ENCODE measurements around the gene RRP12. TPM values are rescaled to one million over a fixed set of nuclear protein-coding genes. Genes with fewer than 3 reads are reported as not detected.

Gene RRP12
- total RNA-seq, 5 donors from 2014 or later (not counting 1 experiment from before 2014, with no cell fraction given), result 25.9 to 91.4 (median 33.5) TPM

GRCh38 chr10:97442277-97442676, 41.1 kb upstream of the RRP12 start:
- H3K4me3 ChIP-seq (ENCODE audit: control insufficient read depth in 1 of 2, extremely low read depth in 1 of 2, low read length in 1 of 2), result no peak overlapping the region
- WGBS (ENCODE audit: insufficient coverage), result 100% methylated on average over 1 of the region's 1 CpG
- H3K27me3 ChIP-seq (replicated peaks in 1 of 2; ENCODE audit: control insufficient read depth in 2 of 2, extremely low read depth in 1 of 2, insufficient read depth in 2 of 2, low read length in 1 of 2), result no peaks in the 10 kb centered on the region
- Mint-ChIP-seq H3K4me1 (peaks cover 20 to 33% (median 33%) of the 10 kb centered on the region in 3 donors), H3K4me3 (no peak overlapping the region), H3K36me3 (peaks cover 15% of the 10 kb centered on the region), H3K27me3 (no peaks in the 10 kb centered on the region), H3K9me3 (no peaks in the 10 kb centered on the region), H3K27ac (no peak overlapping the region)
- CTCF ChIA-PET, result interaction anchor here (0.7 to 0.9 kb wide), 2 partner anchors 28 to 108 kb away, joined by 3 to 4 read pairs; no protein-coding TSS in a partner anchor
- POLR2A ChIA-PET, result interaction anchor here in 1 of 2 donors (0.7 kb wide), 1 partner anchor 124 kb away, joined by 4 read pairs; no protein-coding TSS in a partner anchor
- H3K27ac ChIP-seq (ENCODE audit: low read length), result no peak overlapping the region
- ATAC-seq (replicated peaks in 1 of 4) (no peak), DNase-seq (no peak)
- peaks cover 0 to 40% of the 10 kb centered on the region in 2 donors for H3K36me3 ChIP-seq (ENCODE audit: control insufficient read depth in 2 of 2, extremely low read depth in 1 of 2, insufficient read depth in 1 of 2, low read length in 1 of 2)
- H3K4me1 ChIP-seq (ENCODE audit: control insufficient read depth in 1 of 2, extremely low read depth in 1 of 2, insufficient read depth in 2 of 2, low read length in 2 of 2), result peaks cover 8 to 16% of the 10 kb centered on the region in 2 experiments
- no peaks in the 10 kb centered on the region for H3K9me3 ChIP-seq

GRCh38 chr10:97435211-97435610, 34.1 kb upstream of the RRP12 start:
- ATAC-seq (replicated peaks in 1 of 4) (no peak), DNase-seq (no peak)
- no peak overlapping the region for H3K27ac Mint-ChIP-seq
- Histone ChIP-seq H3K27ac (ENCODE audit: low read length) (no peak overlapping the region), H3K4me1 (ENCODE audit: control insufficient read depth in 1 of 2, extremely low read depth in 1 of 2, insufficient read depth in 2 of 2, low read length in 2 of 2) (no peaks in the 10 kb centered on the region), H3K27me3 (replicated peaks in 1 of 2; ENCODE audit: control insufficient read depth in 2 of 2, extremely low read depth in 1 of 2, insufficient read depth in 2 of 2, low read length in 1 of 2) (no peaks in the 10 kb centered on the region), H3K4me3 (ENCODE audit: control insufficient read depth in 1 of 2, extremely low read depth in 1 of 2, low read length in 1 of 2) (no peak overlapping the region), H3K36me3 (ENCODE audit: control insufficient read depth in 2 of 2, extremely low read depth in 1 of 2, insufficient read depth in 1 of 2, low read length in 1 of 2) (peaks cover 18 to 78% of the 10 kb centered on the region in 2 donors), H3K9me3 (no peaks in the 10 kb centered on the region)
- no peaks in the 10 kb centered on the region for H3K27me3 Mint-ChIP-seq
- 95% methylated on average over 5 of the region's 6 CpGs for WGBS (ENCODE audit: insufficient coverage)
- peaks cover 0 to 2% (median 1%) of the 10 kb centered on the region in 3 donors for H3K4me1 Mint-ChIP-seq
- H3K36me3 Mint-ChIP-seq, result peaks cover 28% of the 10 kb centered on the region
- H3K9me3 Mint-ChIP-seq, result no peaks in the 10 kb centered on the region
- H3K4me3 Mint-ChIP-seq, result no peak overlapping the region
- CTCF ChIA-PET, result interaction anchor here in 1 of 2 donors (0.6 kb wide), 1 partner anchor 26 kb away, joined by 3 read pairs; no protein-coding TSS in a partner anchor
- POLR2A ChIA-PET, result no interaction called here

- DNase-seq, result no peak
- H3K4me1 ChIP-seq (ENCODE audit: control insufficient read depth in 1 of 2, extremely low read depth in 1 of 2, insufficient read depth in 2 of 2, low read length in 2 of 2), result no peaks in the 10 kb centered on the region
- no peaks in the 10 kb centered on the region for H3K9me3 ChIP-seq
- H3K27ac ChIP-seq (ENCODE audit: low read length), result no peak overlapping the region
- H3K4me1 Mint-ChIP-seq, result peaks cover 0 to 2% (median 2%) of the 10 kb centered on the region in 3 donors
- H3K4me3 ChIP-seq (ENCODE audit: control insufficient read depth in 1 of 2, extremely low read depth in 1 of 2, low read length in 1 of 2), result no peak overlapping the region
- no peak for ATAC-seq (replicated peaks in 1 of 4)
- H3K4me3 Mint-ChIP-seq, result no peak overlapping the region
- no peaks in the 10 kb centered on the region for H3K9me3 Mint-ChIP-seq
- H3K36me3 ChIP-seq (ENCODE audit: control insufficient read depth in 2 of 2, extremely low read depth in 1 of 2, insufficient read depth in 1 of 2, low read length in 1 of 2), result peaks cover 18 to 84% of the 10 kb centered on the region in 2 donors
- H3K36me3 Mint-ChIP-seq, result peaks cover 28% of the 10 kb centered on the region
- H3K27ac Mint-ChIP-seq, result peak overlapping the region in 1 of 2 donors; percentile 48
- POLR2A ChIA-PET, result interaction anchor here in 1 of 2 donors (0.5 kb wide), 1 partner anchor 151 kb away, joined by 4 read pairs; no protein-coding TSS in a partner anchor
- 89% methylated on average over 1 of the region's 1 CpG for WGBS (ENCODE audit: insufficient coverage)
- no peaks in the 10 kb centered on the region for H3K27me3 ChIP-seq (replicated peaks in 1 of 2; ENCODE audit: control insufficient read depth in 2 of 2, extremely low read depth in 1 of 2, insufficient read depth in 2 of 2, low read length in 1 of 2)
- H3K27me3 Mint-ChIP-seq, result no peaks in the 10 kb centered on the region
- CTCF ChIA-PET, result interaction anchor here (0.6 kb wide), 2 partner anchors 27 to 30 kb away, joined by 3 to 4 read pairs; no protein-coding TSS in a partner anchor
Measured at GRCh38 chr10:97434557-97434956, 33.4 kb upstream of the RRP12 start.

GRCh38 chr10:97434055-97434454, 32.9 kb upstream of the RRP12 start:
- H3K27ac Mint-ChIP-seq, result peak overlapping the region in 1 of 2 donors; percentile 48
- peaks cover 0 to 8% (median 7%) of the 10 kb centered on the region in 3 donors for H3K4me1 Mint-ChIP-seq
- Histone ChIP-seq H3K27me3 (replicated peaks in 1 of 2; ENCODE audit: control insufficient read depth in 2 of 2, extremely low read depth in 1 of 2, insufficient read depth in 2 of 2, low read length in 1 of 2) (no peaks in the 10 kb centered on the region), H3K4me1 (ENCODE audit: control insufficient read depth in 1 of 2, extremely low read depth in 1 of 2, insufficient read depth in 2 of 2, low read length in 2 of 2) (peaks cover 0 to 3% of the 10 kb centered on the region in 2 experiments), H3K27ac (ENCODE audit: low read length) (no peak overlapping the region), H3K36me3 (ENCODE audit: control insufficient read depth in 2 of 2, extremely low read depth in 1 of 2, insufficient read depth in 1 of 2, low read length in 1 of 2) (peaks cover 18 to 84% of the 10 kb centered on the region in 2 donors), H3K9me3 (no peaks in the 10 kb centered on the region), H3K4me3 (ENCODE audit: control insufficient read depth in 1 of 2, extremely low read depth in 1 of 2, low read length in 1 of 2) (no peak overlapping the region)
- DNase-seq (no peak), ATAC-seq (replicated peaks in 1 of 4) (no peak)
- ChIA-PET POLR2A (no interaction called here), CTCF (interaction anchor here (0.6 kb wide), 3 partner anchors 30 to 1419 kb away, joined by 4 to 8 read pairs (median 4); no protein-coding TSS in a partner anchor)
- H3K36me3 Mint-ChIP-seq, result peaks cover 27% of the 10 kb centered on the region
- H3K4me3 Mint-ChIP-seq, result no peak overlapping the region
- H3K9me3 Mint-ChIP-seq, result no peaks in the 10 kb centered on the region
- no peaks in the 10 kb centered on the region for H3K27me3 Mint-ChIP-seq

GRCh38 chr10:97428572-97428981, 27.4 kb upstream of the RRP12 start:
- peak in 1 of 35 experiments; percentile 56 for DNase-seq
- no peaks in the 10 kb centered on the region for H3K9me3 ChIP-seq
- H3K4me1 ChIP-seq (ENCODE audit: control insufficient read depth in 1 of 2, extremely low read depth in 1 of 2, insufficient read depth in 2 of 2, low read length in 2 of 2), result peaks cover 23 to 38% of the 10 kb centered on the region in 2 experiments
- 0% methylated on average over 2 of the region's 4 CpGs for WGBS (ENCODE audit: insufficient coverage)
- no peak for ATAC-seq (replicated peaks in 1 of 4)
- POLR2A ChIA-PET, result interaction anchor here in 1 of 2 donors (0.5 to 1.9 kb wide), 2 partner anchors 28 to 54 kb away, joined by 3 to 8 read pairs; partner anchors contain the start of gene RRP12
- H3K36me3 Mint-ChIP-seq, result peaks cover 19% of the 10 kb centered on the region
- H3K9me3 Mint-ChIP-seq, result no peaks in the 10 kb centered on the region
- peaks cover 32 to 45% (median 36%) of the 10 kb centered on the region in 3 donors for H3K4me1 Mint-ChIP-seq
- peak overlapping the region; percentile 65 to 87 (median 73) for H3K4me3 Mint-ChIP-seq
- peaks cover 13 to 32% of the 10 kb centered on the region in 2 donors for H3K36me3 ChIP-seq (ENCODE audit: control insufficient read depth in 2 of 2, extremely low read depth in 1 of 2, insufficient read depth in 1 of 2, low read length in 1 of 2)
- peaks cover 0 to 2% of the 10 kb centered on the region in 2 donors for H3K27me3 Mint-ChIP-seq
- peak overlapping the region; percentile 60 for H3K27ac ChIP-seq (ENCODE audit: low read length)
- CTCF ChIA-PET, result no interaction called here
- H3K27me3 ChIP-seq (replicated peaks in 1 of 2; ENCODE audit: control insufficient read depth in 2 of 2, extremely low read depth in 1 of 2, insufficient read depth in 2 of 2, low read length in 1 of 2), result no peaks in the 10 kb centered on the region
- peak overlapping the region; percentile 79 to 82 for H3K27ac Mint-ChIP-seq
- peak overlapping the region in 1 of 2 donors; percentile 8 for H3K4me3 ChIP-seq (ENCODE audit: control insufficient read depth in 1 of 2, extremely low read depth in 1 of 2, low read length in 1 of 2)

- POLR2A ChIA-PET, result interaction anchor here in 1 of 2 donors (1.9 kb wide), 1 partner anchor 27 kb away, joined by 8 read pairs; the partner anchor contains the start of gene RRP12
- Mint-ChIP-seq H3K4me1 (peaks cover 38 to 53% (median 45%) of the 10 kb centered on the region in 3 donors), H3K9me3 (no peaks in the 10 kb centered on the region), H3K27ac (peak overlapping the region; percentile 85 to 86), H3K36me3 (peaks cover 19% of the 10 kb centered on the region), H3K4me3 (peak overlapping the region; percentile 84 to 94 (median 87)), H3K27me3 (peaks cover 0 to 2% of the 10 kb centered on the region in 2 donors)
- Histone ChIP-seq H3K36me3 (ENCODE audit: control insufficient read depth in 2 of 2, extremely low read depth in 1 of 2, insufficient read depth in 1 of 2, low read length in 1 of 2) (peaks cover 10 to 28% of the 10 kb centered on the region in 2 donors), H3K4me3 (ENCODE audit: control insufficient read depth in 1 of 2, extremely low read depth in 1 of 2, low read length in 1 of 2) (peak overlapping the region in 1 of 2 donors; percentile 83), H3K9me3 (no peaks in the 10 kb centered on the region), H3K27me3 (replicated peaks in 1 of 2; ENCODE audit: control insufficient read depth in 2 of 2, extremely low read depth in 1 of 2, insufficient read depth in 2 of 2, low read length in 1 of 2) (no peaks in the 10 kb centered on the region), H3K4me1 (ENCODE audit: control insufficient read depth in 1 of 2, extremely low read depth in 1 of 2, insufficient read depth in 2 of 2, low read length in 2 of 2) (peaks cover 23 to 45% of the 10 kb centered on the region in 2 experiments), H3K27ac (ENCODE audit: low read length) (peak overlapping the region; percentile 60)
- DNase-seq, result peak in 1 of 35 experiments; percentile 47
- CTCF ChIA-PET, result interaction anchor here in 1 of 2 donors (0.5 to 0.7 kb wide), 2 partner anchors 14 to 40 kb away, joined by 3 read pairs; no protein-coding TSS in a partner anchor
- WGBS (ENCODE audit: insufficient coverage), result no CpG with 5 or more reads among the region's 9 CpGs
- ATAC-seq (replicated peaks in 1 of 4), result no peak
Measured at GRCh38 chr10:97427571-97428179, 26.5 kb upstream of the RRP12 start.

Measured in T-cell (primary cell).